Stimulated activated CD8-positive, alpha-beta memory T cell treated with anti-CD3 and anti-CD28 coated beads, Interleukin-7, amount 100 ng/mL, for 1 hour (primary cell): ENCODE measurements around the gene ADRM1.

Source experiments
- DNase-seq, 2 donors: peaks; one replicate each; pipeline ENCODE4 v3.0.0-alpha.2; 2020; ENCODE audit warnings: low read depth in 2 of 2

ADRM1 gene

GRCh38 chr20:62355878-62356588 is 53.2 kb downstream of the ADRM1 start:
- no peak for DNase-seq

- DNase-seq: no peak
Measured at GRCh38 chr20:62356589-62357186, 53.9 kb downstream of the ADRM1 start.

DNA sequence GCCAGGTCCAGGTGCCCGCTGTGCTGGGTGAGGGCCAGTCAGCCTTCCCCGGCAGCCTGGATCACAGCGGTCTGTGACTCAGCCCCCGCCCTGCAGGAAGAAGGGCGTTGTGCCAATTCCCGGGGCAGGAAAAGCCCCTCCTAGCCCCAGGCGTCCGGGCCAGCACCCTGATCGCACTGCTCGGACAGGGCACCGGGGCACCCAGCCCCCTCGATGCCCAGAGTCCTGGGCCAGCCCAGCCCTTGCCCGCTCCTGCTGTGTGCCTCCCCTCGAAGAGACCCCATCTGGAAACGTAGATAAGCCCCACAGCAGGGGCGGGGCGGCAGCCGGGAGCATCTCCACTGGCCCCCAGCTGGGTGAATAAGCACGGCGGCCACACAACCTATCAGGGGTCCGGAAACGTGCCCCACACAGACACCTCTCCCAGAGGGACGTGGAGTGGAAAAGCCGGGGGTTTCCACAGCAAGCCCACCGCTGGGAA is 54.4 kb downstream of the ADRM1 start:
- no peak for DNase-seq

GRCh38 chr20:62357681-62358080 is 54.9 kb downstream of the ADRM1 start:
- no peak for DNase-seq
